Gastrocnemius medialis (tissue), 4 donors: Measurements from ENCODE around the gene LRRC66.

Source experiments
- CTCF ChIP-seq, 5 experiments: fragments of 450-650 bp in 3 of 5; fragments of 200-600 bp in 2 of 5; sonication (generic) in 2 of 5; IDR thresholded peaks in 4 of 5; conservative IDR thresholded peaks in 1 of 5; 1 replicate in 4 of 5; 2 replicates in 1 of 5; pipeline ENCODE4 v1.5.1; 2016 to 2019; ENCODE audit warnings: antibody characterized with exemption in 5 of 5, mild to moderate bottlenecking in 3 of 5, moderate library complexity in 3 of 5
- POLR2A ChIP-seq, 2 donors: fragments of 450-650 bp; IDR thresholded peaks; one replicate each; pipeline ENCODE4 v1.6.1; 2017; ENCODE audit warnings: antibody characterized with exemption in 2 of 2, mild to moderate bottlenecking in 2 of 2, moderate library complexity in 2 of 2

GRCh38 chr4:52052475-52052780, 32.3 kb upstream of the LRRC66 start:
- no peak for TF ChIP-seq POLR2A (IDR thresholded peaks at IDR 0.05)
- TF ChIP-seq CTCF (IDR thresholded peaks at IDR 0.05 in 4 of 5, conservative IDR thresholded peaks at IDR 0.05 in 1 of 5) = no peak
